Measurements from ENCODE around the gene ZNF420.
"Not testable (repeated sequence)": the region's sequence is repeated elsewhere in the genome, so short reads cannot be mapped to it uniquely, and the experiment has no call there.

The ZNF420 gene

DNA sequence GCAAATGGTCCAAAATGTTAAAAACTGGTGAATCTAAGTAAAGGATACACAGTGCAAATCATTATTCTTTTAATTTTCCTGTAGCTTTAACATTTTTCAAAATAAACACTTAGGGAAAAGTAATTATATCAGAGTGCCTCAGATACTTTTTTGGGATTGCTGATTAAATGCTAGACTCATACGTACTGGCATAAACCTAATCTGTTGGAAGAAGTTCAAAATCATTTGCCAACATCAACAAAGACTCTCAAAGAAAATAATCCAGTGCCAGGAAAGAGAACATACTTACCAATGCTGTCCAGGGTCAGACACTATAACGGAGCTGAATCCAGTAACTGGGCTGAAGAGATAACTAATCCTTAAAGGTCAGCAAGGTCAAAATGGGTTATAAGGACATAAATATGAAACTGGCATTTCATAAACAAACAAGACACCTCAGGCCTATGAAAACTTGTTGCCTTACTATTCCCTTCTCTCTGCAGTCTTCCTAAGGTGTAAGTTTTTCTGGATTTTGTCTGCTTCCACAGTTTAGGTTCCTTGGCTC lies 3.3 kb upstream of the ZNF420 start:
- TF ChIP-seq CTCF (IDR thresholded peaks at IDR 0.05; ENCODE audit: control insufficient read depth, extremely low read depth, insufficient read depth) = no peak
- DNase-seq (ENCODE audit: low read depth) = peak; percentile 23

DNA sequence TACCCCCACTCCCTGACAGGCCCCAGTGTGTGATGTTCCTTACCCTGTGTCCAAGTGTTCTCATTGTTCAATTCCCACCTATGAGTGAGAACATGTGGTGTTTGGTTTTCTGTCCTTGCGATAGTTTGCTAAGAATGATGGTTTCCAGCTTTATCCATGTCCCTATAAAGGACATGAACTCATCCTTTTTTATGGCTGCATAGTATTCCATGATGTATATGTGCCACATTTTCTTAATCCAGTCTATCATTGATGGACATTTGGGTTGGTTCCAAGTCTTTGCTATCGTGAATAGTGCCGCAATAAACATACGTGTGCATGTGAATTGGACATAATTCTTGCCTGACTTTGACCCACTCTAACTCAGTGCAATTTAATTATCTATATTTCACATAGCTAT lies 1.7 kb upstream of the ZNF420 start:
- not testable (repeated sequence) for H3K4me3 ChIP-seq (ENCODE audit: low read depth, low read length); DNase-seq (ENCODE audit: low read depth)

More for the DNA sequence above, 3.3 kb upstream of the ZNF420 start:
- H3K4me3 ChIP-seq (ENCODE audit: low read depth, low read length) = no peak overlapping the region

DNA sequence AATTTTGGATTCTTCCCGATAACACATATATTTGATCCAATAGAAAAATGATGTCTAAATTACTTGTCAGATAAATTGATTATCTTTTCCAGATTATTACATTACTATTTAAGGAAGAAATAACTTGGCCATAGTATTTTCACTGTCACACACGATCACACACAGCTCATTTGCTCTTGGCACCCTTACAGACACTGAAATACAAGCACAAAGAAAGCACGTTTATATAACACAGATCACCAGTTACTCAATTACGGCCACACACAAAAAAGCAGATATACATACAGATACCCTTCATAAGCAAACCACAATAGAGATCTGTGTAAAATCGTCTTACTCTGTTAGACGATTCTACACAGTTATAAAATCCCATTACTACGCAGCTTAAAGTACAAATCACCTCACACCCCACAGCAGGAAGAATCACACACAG lies 716 bp upstream of the ZNF420 start:
- H3K4me3 ChIP-seq (ENCODE audit: low read depth, low read length) = peak overlapping the region; percentile 74
- no peak for DNase-seq (ENCODE audit: low read depth)
- no peak for TF ChIP-seq CTCF (IDR thresholded peaks at IDR 0.05; ENCODE audit: control insufficient read depth, extremely low read depth, insufficient read depth)

GRCh38 chr19:37078717-37079032 lies 442 bp downstream of the ZNF420 start:
- DNase-seq (ENCODE audit: low read depth) = no peak
- H3K4me3 ChIP-seq (ENCODE audit: low read depth, low read length) = peak overlapping the region; percentile 74
- TF ChIP-seq CTCF (IDR thresholded peaks at IDR 0.05; ENCODE audit: control insufficient read depth, extremely low read depth, insufficient read depth) = no peak

DNA sequence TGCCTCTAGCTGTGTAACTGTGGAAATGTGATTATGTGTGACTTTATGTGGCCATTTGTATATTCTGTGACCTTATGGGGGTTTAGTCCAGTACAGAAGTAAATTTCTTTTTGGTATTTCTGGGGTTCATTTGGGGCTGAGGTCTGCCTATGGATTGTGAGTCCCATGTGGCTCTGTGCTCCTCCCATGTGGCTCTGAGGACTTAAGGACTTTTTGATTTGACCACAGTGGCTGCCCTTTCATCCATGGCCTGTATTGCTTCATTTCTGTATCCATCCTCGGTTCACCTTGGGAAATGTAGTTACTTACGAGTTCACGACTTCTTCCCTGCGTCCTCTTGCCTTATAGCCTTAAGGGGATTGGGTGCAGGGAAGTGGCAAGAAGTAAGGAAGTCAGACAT lies 1.0 kb downstream of the ZNF420 start:
- DNase-seq (ENCODE audit: low read depth) = no peak
- peak overlapping the region; percentile 74 for H3K4me3 ChIP-seq (ENCODE audit: low read depth, low read length)
- no peak for TF ChIP-seq CTCF (IDR thresholded peaks at IDR 0.05; ENCODE audit: control insufficient read depth, extremely low read depth, insufficient read depth)

GRCh38 chr19:37082307-37082706 lies 4.1 kb downstream of the ZNF420 start:
- no peak overlapping the region for H3K4me3 ChIP-seq (ENCODE audit: low read depth, low read length)
- no peak for DNase-seq (ENCODE audit: low read depth)
- no peak for TF ChIP-seq CTCF (IDR thresholded peaks at IDR 0.05; ENCODE audit: control insufficient read depth, extremely low read depth, insufficient read depth)

DNA sequence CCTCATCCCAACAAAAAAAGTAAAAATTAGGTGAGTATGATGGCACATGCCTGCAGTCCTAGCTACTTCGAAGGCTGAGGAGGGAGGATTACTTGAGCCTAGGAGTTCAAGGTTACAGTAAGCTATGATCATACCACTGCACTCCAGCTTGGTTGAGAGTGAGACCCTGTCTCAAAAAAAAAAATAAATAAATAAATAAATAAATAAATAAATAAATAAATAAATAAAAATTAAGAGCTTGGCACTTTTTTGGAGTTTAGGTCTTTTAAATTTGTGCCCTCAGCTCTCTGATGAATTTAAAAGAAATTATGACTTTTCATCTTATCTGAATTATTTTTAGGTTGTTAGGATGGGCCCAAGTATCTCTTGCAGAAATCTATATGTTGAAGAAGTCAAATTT lies 8.9 kb downstream of the ZNF420 start:
- H3K4me3 ChIP-seq (ENCODE audit: low read depth, low read length) = no peak overlapping the region
- no peak for TF ChIP-seq CTCF (IDR thresholded peaks at IDR 0.05; ENCODE audit: control insufficient read depth, extremely low read depth, insufficient read depth)
- DNase-seq (ENCODE audit: low read depth) = no peak
